Panc1 (cell line): Measurements from ENCODE around the gene OLIG1.

Experiments
- POLR2AphosphoS5 ChIP-seq: IDR thresholded peaks from 2 replicates; pipeline ENCODE4 v1.6.1; 2012; ENCODE audit warnings: mild to moderate bottlenecking, low read depth, low read length, moderate library complexity
- TF ChIP-seq, protein P1 (sequence below): fragments of 450-650 bp; IDR thresholded peaks from 2 replicates; pipeline ENCODE4 v1.5.1; 2017; ENCODE audit warnings: mild to moderate bottlenecking

GRCh38 chr21:33063375-33063883, 6.5 kb upstream of the OLIG1 start:
- TF ChIP-seq, protein P1, sequence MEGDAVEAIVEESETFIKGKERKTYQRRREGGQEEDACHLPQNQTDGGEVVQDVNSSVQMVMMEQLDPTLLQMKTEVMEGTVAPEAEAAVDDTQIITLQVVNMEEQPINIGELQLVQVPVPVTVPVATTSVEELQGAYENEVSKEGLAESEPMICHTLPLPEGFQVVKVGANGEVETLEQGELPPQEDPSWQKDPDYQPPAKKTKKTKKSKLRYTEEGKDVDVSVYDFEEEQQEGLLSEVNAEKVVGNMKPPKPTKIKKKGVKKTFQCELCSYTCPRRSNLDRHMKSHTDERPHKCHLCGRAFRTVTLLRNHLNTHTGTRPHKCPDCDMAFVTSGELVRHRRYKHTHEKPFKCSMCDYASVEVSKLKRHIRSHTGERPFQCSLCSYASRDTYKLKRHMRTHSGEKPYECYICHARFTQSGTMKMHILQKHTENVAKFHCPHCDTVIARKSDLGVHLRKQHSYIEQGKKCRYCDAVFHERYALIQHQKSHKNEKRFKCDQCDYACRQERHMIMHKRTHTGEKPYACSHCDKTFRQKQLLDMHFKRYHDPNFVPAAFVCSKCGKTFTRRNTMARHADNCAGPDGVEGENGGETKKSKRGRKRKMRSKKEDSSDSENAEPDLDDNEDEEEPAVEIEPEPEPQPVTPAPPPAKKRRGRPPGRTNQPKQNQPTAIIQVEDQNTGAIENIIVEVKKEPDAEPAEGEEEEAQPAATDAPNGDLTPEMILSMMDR: no peak
- no peak for TF ChIP-seq POLR2AphosphoS5
